Breast epithelium (tissue), 3 donors: ENCODE data around the gene CES4A.

ENCODE experiments used
- POLR2A ChIP-seq: fragments of 450-650 bp; IDR thresholded peaks from one replicate; pipeline ENCODE4 v1.6.1; 2016; ENCODE audit warnings: antibody characterized with exemption, mild to moderate bottlenecking, moderate library complexity
- TF ChIP-seq, protein P1 (sequence below), 3 donors: fragments of 450-650 bp; IDR thresholded peaks; one replicate each; pipeline ENCODE4 v1.5.1; 2016 to 2017; ENCODE audit warnings: antibody characterized with exemption in 3 of 3, mild to moderate bottlenecking in 3 of 3, moderate library complexity in 3 of 3

DNA sequence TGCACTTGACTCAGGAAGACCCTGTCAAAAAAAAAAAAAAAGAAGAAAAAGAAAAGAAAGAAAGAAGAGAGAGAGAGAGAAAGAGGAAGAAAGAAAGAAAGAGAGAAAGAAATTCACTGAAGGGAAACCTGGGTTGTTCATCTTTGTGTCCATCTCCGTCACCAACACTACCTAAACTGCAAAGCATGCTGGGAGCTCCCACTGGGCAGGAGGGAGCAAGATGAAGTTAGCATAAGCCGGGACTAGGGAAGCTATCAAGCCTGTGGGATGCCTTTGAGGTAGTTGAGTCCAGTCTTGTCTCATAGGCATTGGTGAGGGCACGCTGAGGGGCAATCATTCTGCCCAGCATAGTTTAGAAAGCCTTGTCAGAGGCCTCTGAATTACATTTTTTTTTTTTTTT, 32.9 kb downstream of the CES4A start:
- TF ChIP-seq, protein P1, sequence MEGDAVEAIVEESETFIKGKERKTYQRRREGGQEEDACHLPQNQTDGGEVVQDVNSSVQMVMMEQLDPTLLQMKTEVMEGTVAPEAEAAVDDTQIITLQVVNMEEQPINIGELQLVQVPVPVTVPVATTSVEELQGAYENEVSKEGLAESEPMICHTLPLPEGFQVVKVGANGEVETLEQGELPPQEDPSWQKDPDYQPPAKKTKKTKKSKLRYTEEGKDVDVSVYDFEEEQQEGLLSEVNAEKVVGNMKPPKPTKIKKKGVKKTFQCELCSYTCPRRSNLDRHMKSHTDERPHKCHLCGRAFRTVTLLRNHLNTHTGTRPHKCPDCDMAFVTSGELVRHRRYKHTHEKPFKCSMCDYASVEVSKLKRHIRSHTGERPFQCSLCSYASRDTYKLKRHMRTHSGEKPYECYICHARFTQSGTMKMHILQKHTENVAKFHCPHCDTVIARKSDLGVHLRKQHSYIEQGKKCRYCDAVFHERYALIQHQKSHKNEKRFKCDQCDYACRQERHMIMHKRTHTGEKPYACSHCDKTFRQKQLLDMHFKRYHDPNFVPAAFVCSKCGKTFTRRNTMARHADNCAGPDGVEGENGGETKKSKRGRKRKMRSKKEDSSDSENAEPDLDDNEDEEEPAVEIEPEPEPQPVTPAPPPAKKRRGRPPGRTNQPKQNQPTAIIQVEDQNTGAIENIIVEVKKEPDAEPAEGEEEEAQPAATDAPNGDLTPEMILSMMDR (IDR thresholded peaks at IDR 0.05): no peak
- TF ChIP-seq POLR2A: no peak
